Body of pancreas (tissue), 4 donors: ENCODE measurements around the gene ZNF614. TPM values are rescaled to one million over a fixed set of nuclear protein-coding genes. Genes with fewer than 3 reads are reported as not detected.

ENCODE experiments used
- ATAC-seq: fragments of 150-250 bp; one replicate; pipeline ENCODE4 v1.9.1; 2016
- DNase-seq, 4 donors: peaks; one replicate each; pipeline ENCODE4 v3.0.0-alpha.2; 2019
- H3K27ac ChIP-seq, 4 donors: fragments of 200-600 bp; sonication (generic); 1 replicate in 3 of 4; 2 replicates in 1 of 4; pipeline versions ENCODE4 v1.5.1 to v1.6.1; 2016 to 2019; ENCODE audit warnings: mild to moderate bottlenecking in 1 of 4, mixed read lengths in 1 of 4, moderate library complexity in 1 of 4
- H3K27me3 ChIP-seq, 2 donors: fragments of 200-600 bp; sonication (generic); one replicate each; pipeline ENCODE4 v1.6.0; 2016; ENCODE audit warnings: mild to moderate bottlenecking in 1 of 2
- H3K36me3 ChIP-seq, 2 donors: fragments of 200-600 bp; sonication (generic); replicated peaks in 1 of 2; 2 replicates each; pipeline ENCODE4 v1.5.1; 2016; ENCODE audit warnings: low read depth in 2 of 2; ENCODE audit not compliant: insufficient read depth in 1 of 2
- H3K4me1 ChIP-seq: fragments of 200-600 bp; sonication (generic); one replicate; pipeline ENCODE4 v1.6.0; 2016
- H3K4me3 ChIP-seq, 2 donors: fragments of 200-600 bp; sonication (generic); 1 replicate in 1 of 2; 2 replicates in 1 of 2; pipeline ENCODE4 v1.5.1; 2016 to 2019
- H3K9me3 ChIP-seq, 3 donors: fragments of 200-600 bp; sonication (generic); 1 replicate in 2 of 3; 2 replicates in 1 of 3; pipeline ENCODE4 v1.5.1; 2016
- CTCF ChIP-seq, 7 experiments: fragments of 450-650 bp in 4 of 7; fragments of 200-600 bp in 3 of 7; sonication (generic) in 3 of 7; IDR thresholded peaks; one replicate each; pipeline ENCODE4 v1.5.1; 2016 to 2019; ENCODE audit warnings: antibody characterized with exemption in 7 of 7
- POLR2A ChIP-seq, 3 donors: fragments of 450-650 bp; IDR thresholded peaks; one replicate each; pipeline ENCODE4 v1.6.1; 2016; ENCODE audit warnings: antibody characterized with exemption in 3 of 3, mild to moderate bottlenecking in 2 of 3
- WGBS, 2 donors: methylation state at CpG; one replicate each; pipeline ENCODE4 v1.1.5; 2017; 5-methylcytosine and 5-hydroxymethylcytosine counted together
- intact Hi-C: fragments of 100-400 bp; cut with DNase I; formaldehyde crosslinking; loops from one replicate; pipeline ENCODE4 v1.15.1; 2023
- total RNA-seq, 2 donors: library from RNA; depleted of rRNA; stranded (reverse); fragments of >200 nt; gene quantifications; one replicate each; pipeline ENCODE4 v1.1.0, GENCODE V29; 2016

ZNF614 gene
- total RNA-seq, 2 donors from 2014 or later, result 1.3 to 1.6 TPM

GRCh38 chr19:51970718-51971117 lies 57.5 kb downstream of the ZNF614 start:
- Histone ChIP-seq H3K27me3 (no peaks in the 10 kb centered on the region), H3K27ac (no peak overlapping the region), H3K4me1 (no peaks in the 10 kb centered on the region), H3K36me3 (peaks cover 49 to 72% of the 10 kb centered on the region in 2 donors), H3K9me3 (peaks cover 0 to 81% (median 8%) of the 10 kb centered on the region in 3 donors), H3K4me3 (no peak overlapping the region)
- no peak for DNase-seq
- intact Hi-C loops, result no loop called here
- no peak for ATAC-seq
- TF ChIP-seq CTCF (IDR thresholded peaks at IDR 0.05) (no peak), POLR2A (IDR thresholded peaks at IDR 0.05) (no peak)
- whole genome bisulfite sequencing, 2 donors, result 100% methylated on average over 1 of the region's 1 CpG

- peaks cover 0 to 69% (median 2%) of the 10 kb centered on the region in 3 donors for H3K9me3 ChIP-seq
- no peak overlapping the region for H3K27ac ChIP-seq
- no peak for TF ChIP-seq POLR2A (IDR thresholded peaks at IDR 0.05)
- no peak for TF ChIP-seq CTCF (IDR thresholded peaks at IDR 0.05)
- ATAC-seq, result no peak
- no peak overlapping the region for H3K4me3 ChIP-seq
- 92 to 99% methylated on average over 5 of the region's 5 CpGs for WGBS, 2 donors
- peaks cover 40 to 46% of the 10 kb centered on the region in 2 donors for H3K36me3 ChIP-seq
- H3K27me3 ChIP-seq, result no peaks in the 10 kb centered on the region
- no peaks in the 10 kb centered on the region for H3K4me1 ChIP-seq
- no peak for DNase-seq
- intact Hi-C loops, result no loop called here
Observed at GRCh38 chr19:51965583-51965982, 62.6 kb downstream of the ZNF614 start.

Other genes starting within 250 kb of the ZNF614 start
- 1 to 10 TPM; 1.6 to 4.9 TPM for gene FPR3, start 233.2 kb downstream of the ZNF614 start, total RNA-seq
- 10 to 100 TPM; 11.2 to 16.5 TPM for gene ZNF577, start 140.4 kb downstream of the ZNF614 start, total RNA-seq
- 1 to 10 TPM; 4.0 to 5.7 TPM for gene ZNF649, start 123.4 kb downstream of the ZNF614 start, total RNA-seq
- gene ZNF613, start 100.9 kb downstream of the ZNF614 start, total RNA-seq, result 10 to 100 TPM in 1 of 2 donors, 1 to 10 TPM in 1; 2.3 to 10.5 TPM
- gene ZNF350, start 41.5 kb downstream of the ZNF614 start, total RNA-seq, result 1 to 10 TPM; 3.1 to 5.9 TPM
- gene ZNF615, start 20.2 kb downstream of the ZNF614 start, total RNA-seq, result 1 to 10 TPM; 5.6 to 7.8 TPM
- gene ZNF432, start 20.5 kb upstream of the ZNF614 start, total RNA-seq, result 10 to 100 TPM; 10.9 to 29.3 TPM
- gene ZNF841, start 67.4 kb upstream of the ZNF614 start, total RNA-seq, result 10 to 100 TPM; 16.3 to 80.4 TPM
- gene ZNF616, start 111.6 kb upstream of the ZNF614 start, total RNA-seq, result 1 to 10 TPM; 3.6 to 6.2 TPM
- gene ZNF836, start 143.2 kb upstream of the ZNF614 start, total RNA-seq, result 10 to 100 TPM in 1 of 2 donors, 1 to 10 TPM in 1; 2.0 to 12.2 TPM
- gene PPP2R1A, start 161.7 kb upstream of the ZNF614 start, total RNA-seq, result 100 to 1,000 TPM in 1 of 2 donors, 10 to 100 TPM in 1; 50.8 to 119 TPM
- 1 to 10 TPM; 2.0 to 4.9 TPM for gene ZNF766, start 241.2 kb upstream of the ZNF614 start, total RNA-seq